Measurements from ENCODE around the gene ELOF1. TPM values are rescaled to one million over a fixed set of nuclear protein-coding genes. Genes with fewer than 3 reads are reported as not detected.
A peak's percentile ranks its signal among the peaks of the same experiment; 100 is the strongest.

The ELOF1 gene
- total and polyA plus RNA-seq, 2 of the 4 experiments (the other 2 are of a cell fraction), result 62.4 to 96.8 TPM

DNA sequence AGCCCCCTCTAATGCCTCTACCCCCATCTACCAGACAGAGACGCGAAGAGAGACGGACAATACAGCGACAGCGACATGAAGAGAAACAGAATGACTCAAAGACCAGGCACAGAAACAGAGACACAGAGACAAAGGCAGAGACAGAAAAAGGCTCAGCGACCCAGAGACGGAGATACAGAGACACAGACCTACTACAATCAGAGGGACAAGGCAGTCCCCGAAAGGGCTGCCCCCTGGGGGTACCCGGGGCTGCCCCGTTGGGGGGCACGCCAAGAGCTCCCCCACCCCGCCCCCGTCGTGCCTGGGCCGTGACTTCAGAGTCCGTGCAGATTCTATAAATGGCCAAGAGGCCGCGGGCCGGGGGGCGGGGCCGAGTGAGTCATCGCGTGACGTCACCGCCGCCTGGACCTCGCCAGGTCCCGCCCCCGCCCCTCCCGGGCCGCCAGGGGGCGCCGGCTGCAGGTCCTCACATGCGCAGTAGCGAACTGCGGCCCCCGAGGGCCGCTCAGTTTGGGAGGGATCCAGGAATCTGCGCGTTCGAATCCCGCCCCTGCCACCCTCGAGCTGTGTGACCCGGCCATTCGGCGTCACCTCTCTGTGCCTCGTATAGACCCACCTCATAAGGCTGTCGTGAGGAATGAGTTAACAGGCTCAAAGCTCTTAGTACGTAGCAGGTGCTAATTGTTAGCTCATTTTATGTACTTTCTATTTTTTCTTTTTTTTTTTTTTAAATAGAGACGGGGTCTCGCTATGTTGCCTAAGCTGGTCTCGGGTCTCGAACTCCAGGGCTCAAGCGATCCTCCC is 23.0 kb downstream of the ELOF1 start (continued):
- TF ChIP-seq, protein P1, sequence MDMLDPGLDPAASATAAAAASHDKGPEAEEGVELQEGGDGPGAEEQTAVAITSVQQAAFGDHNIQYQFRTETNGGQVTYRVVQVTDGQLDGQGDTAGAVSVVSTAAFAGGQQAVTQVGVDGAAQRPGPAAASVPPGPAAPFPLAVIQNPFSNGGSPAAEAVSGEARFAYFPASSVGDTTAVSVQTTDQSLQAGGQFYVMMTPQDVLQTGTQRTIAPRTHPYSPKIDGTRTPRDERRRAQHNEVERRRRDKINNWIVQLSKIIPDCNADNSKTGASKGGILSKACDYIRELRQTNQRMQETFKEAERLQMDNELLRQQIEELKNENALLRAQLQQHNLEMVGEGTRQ (IDR thresholded peaks at IDR 0.05; ENCODE audit: low read depth, low read length), result no peak
- no peak for TF ChIP-seq MAFK (IDR thresholded peaks at IDR 0.05; ENCODE audit: low read depth, low read length)
- TF ChIP-seq BHLHE40 (IDR thresholded peaks at IDR 0.05; ENCODE audit: low read depth, low read length), result peak; percentile 71

DNA sequence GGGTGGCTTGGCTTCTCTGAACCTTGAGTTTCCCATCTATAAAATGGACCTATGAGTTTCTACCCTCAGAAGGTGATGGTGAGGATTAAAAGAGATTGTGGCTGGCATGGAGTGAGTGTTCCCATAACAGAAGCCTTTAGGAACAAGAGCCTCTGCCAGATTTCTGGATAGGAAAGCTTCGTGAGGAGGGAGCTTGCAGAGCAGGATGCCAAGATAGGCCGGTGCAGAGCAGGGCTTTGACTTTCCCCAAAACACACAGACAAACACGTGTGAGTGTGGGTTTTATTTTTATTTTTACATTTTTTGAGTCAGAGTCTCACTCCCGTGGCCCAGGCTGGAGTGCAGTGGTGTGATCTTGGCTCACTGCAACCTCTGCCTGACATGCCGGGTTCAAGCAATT is 24.1 kb downstream of the ELOF1 start:
- H2BK120ac ChIP-seq (ENCODE audit: low read depth, low read length), result peak overlapping the region; percentile 85
- H2BK5ac ChIP-seq (ENCODE audit: low read depth, low read length, poor library complexity, severe bottlenecking), result peak overlapping the region; percentile 28
- no peak overlapping the region for H3K4me2 ChIP-seq (ENCODE audit: low read depth, low read length)
- H2AK5ac ChIP-seq (ENCODE audit: low read depth, low read length), result peak overlapping the region; percentile 93
- dilution Hi-C loops (cut with HindIII; ENCODE audit: low sequenced_read_pairs, unreplicated experiment), result no loop called here
- H2AK9ac ChIP-seq (replicated peaks; ENCODE audit: low read depth, low read length, poor library complexity), result no peak overlapping the region
- peak overlapping the region; percentile 86 for H2BK20ac ChIP-seq (ENCODE audit: low read depth, low read length)
- no peaks in the 10 kb centered on the region for H3K27me3 ChIP-seq (ENCODE audit: control insufficient read depth, insufficient read depth, low read length)
- peak overlapping the region; percentile 40; the same call in 1 of the 2 replicates for H4K91ac ChIP-seq (ENCODE audit: insufficient read depth, low read depth, low read length)
- H3K14ac ChIP-seq (replicated peaks; ENCODE audit: low read depth, low read length), result peak overlapping the region; percentile 43
- no peak overlapping the region; the same call in 1 of the 2 replicates for H3K56ac ChIP-seq (ENCODE audit: extremely low read depth, insufficient read depth, low read length)
- BruUV-seq (replicated peaks), result no TSS peak
- peaks cover 22% of the 10 kb centered on the region for H3K9me1 ChIP-seq (ENCODE audit: insufficient read depth, low read length)
- H3K36me3 ChIP-seq (ENCODE audit: control insufficient read depth, insufficient read depth, low read length), result no peaks in the 10 kb centered on the region
- POLR2A ChIA-PET (ENCODE audit: unreplicated experiment), result no interaction called here
- peaks cover 7 to 21% of the 10 kb centered on the region in 2 experiments for H3K79me1 ChIP-seq (ENCODE audit: low read depth in 1 of 2, low read length in 2 of 2)
- peak overlapping the region; percentile 90 for H2BK15ac ChIP-seq (ENCODE audit: low read depth, low read length)
- no peak overlapping the region for H4K5ac ChIP-seq (ENCODE audit: low read depth, low read length)
- WGBS, 2 experiments (ENCODE audit: extremely low coverage in 2 of 2, insufficient read length in 1 of 2), result no CpG with 5 or more reads among the region's 5 CpGs
- peak overlapping the region; percentile 99 for H3K4ac ChIP-seq (ENCODE audit: low read depth, low read length)
- no peak overlapping the region for H3K27ac ChIP-seq (ENCODE audit: insufficient read depth, low read length)
- H3K9me3 ChIP-seq (ENCODE audit: control insufficient read depth, insufficient read depth, low read length), result no peaks in the 10 kb centered on the region
- H3K4me1 ChIP-seq (ENCODE audit: control insufficient read depth, insufficient read depth, low read length), result peaks cover 20% of the 10 kb centered on the region
- no peak overlapping the region for H3K18ac ChIP-seq (ENCODE audit: low read depth, low read length)
- in situ Hi-C loops (cut with MboI; ENCODE audit: low sequenced_read_pairs), result no loop called here
- H3K9ac ChIP-seq (ENCODE audit: low read depth, low read length), result no peak overlapping the region
- H4K20me1 ChIP-seq (ENCODE audit: insufficient read depth, low read length), result peaks cover 3% of the 10 kb centered on the region; the same call in 1 of the 2 replicates
- DNase-seq (no peak), ATAC-seq (ENCODE audit: low read depth) (no peak)
- H2AFZ ChIP-seq (replicated peaks; ENCODE audit: low read length, poor library complexity), result no peak overlapping the region
- no peak overlapping the region for H3K4me3 ChIP-seq (ENCODE audit: insufficient read depth, low read depth, low read length)
- peak overlapping the region; percentile 57; the same call in 1 of the 2 replicates for H3K23ac ChIP-seq (ENCODE audit: low read depth, low read length)
- intact Hi-C loops (cut with micrococcal nuclease), result no loop called here
- H4K8ac ChIP-seq (ENCODE audit: low read depth in 2 of 2, low read length in 2 of 2), result peak overlapping the region; percentile 51 to 93; a peak in 2 of 4 replicates
- CTCF ChIA-PET, result interaction anchor here (1.0 kb wide), 1 partner anchor 23 kb away, joined by 3 read pairs; no protein-coding TSS in a partner anchor
- no peak for TF ChIP-seq BHLHE40 (IDR thresholded peaks at IDR 0.05; ENCODE audit: low read depth, low read length)
- no peak for TF ChIP-seq FOS (IDR thresholded peaks at IDR 0.05; ENCODE audit: low read depth, low read length)
- no peak for TF ChIP-seq MAFK (IDR thresholded peaks at IDR 0.05; ENCODE audit: low read depth, low read length)
- TF ChIP-seq NFE2L2 (IDR thresholded peaks at IDR 0.05; ENCODE audit: low read depth, low read length), result no peak
- TF ChIP-seq MXI1 (IDR thresholded peaks at IDR 0.05; ENCODE audit: borderline replicate concordance, low read depth, low read length), result no peak
- TF ChIP-seq RAD21 (IDR thresholded peaks at IDR 0.05; ENCODE audit: low read length), result no peak
- no peak for TF ChIP-seq RFX5 (IDR thresholded peaks at IDR 0.05; ENCODE audit: low read depth, low read length)
- TF ChIP-seq SMC3 (IDR thresholded peaks at IDR 0.05; ENCODE audit: low read depth, low read length), result no peak
- TF ChIP-seq, protein P2, sequence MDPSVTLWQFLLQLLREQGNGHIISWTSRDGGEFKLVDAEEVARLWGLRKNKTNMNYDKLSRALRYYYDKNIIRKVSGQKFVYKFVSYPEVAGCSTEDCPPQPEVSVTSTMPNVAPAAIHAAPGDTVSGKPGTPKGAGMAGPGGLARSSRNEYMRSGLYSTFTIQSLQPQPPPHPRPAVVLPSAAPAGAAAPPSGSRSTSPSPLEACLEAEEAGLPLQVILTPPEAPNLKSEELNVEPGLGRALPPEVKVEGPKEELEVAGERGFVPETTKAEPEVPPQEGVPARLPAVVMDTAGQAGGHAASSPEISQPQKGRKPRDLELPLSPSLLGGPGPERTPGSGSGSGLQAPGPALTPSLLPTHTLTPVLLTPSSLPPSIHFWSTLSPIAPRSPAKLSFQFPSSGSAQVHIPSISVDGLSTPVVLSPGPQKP (IDR thresholded peaks at IDR 0.05; ENCODE audit: borderline replicate concordance, low read depth, low read length), result no peak
- TF ChIP-seq RCOR1 (IDR thresholded peaks at IDR 0.05; ENCODE audit: insufficient replicate concordance, low read length), result no peak
- no peak for TF ChIP-seq CEBPB (IDR thresholded peaks at IDR 0.05; ENCODE audit: low read depth, low read length)
- TF ChIP-seq POLR2A (IDR thresholded peaks at IDR 0.05; ENCODE audit: low read depth, low read length), result no peak
- no peak for TF ChIP-seq CHD1 (IDR thresholded peaks at IDR 0.05; ENCODE audit: low read depth, low read length)
